Activated CD8-positive, alpha-beta T cell treated with anti-CD3 and anti-CD28 coated beads for 36 hours (primary cell): ENCODE results near the gene TMC4. TPM values are rescaled to one million over a fixed set of nuclear protein-coding genes. Genes with fewer than 3 reads are reported as not detected.
A peak's percentile ranks its signal among the peaks of the same experiment; 100 is the strongest.

Source experiments
- ATAC-seq: fragments of 200-7000 bp; cut with Tn5 transposase; one replicate; pipeline ENCODE4 v1.10.0; 2021; ENCODE audit warnings: mild to moderate bottlenecking, moderate library complexity
- CTCF ChIA-PET: fragments of 350-600 bp; sonication (Branson Sonifier 250); formaldehyde crosslinking; loops from one replicate; lab custom pipeline; 2021; ENCODE audit warnings: antibody characterized with exemption; lab: Charles Lee
- POLR2A ChIA-PET: fragments of 350-600 bp; sonication (Branson Sonifier 250); formaldehyde crosslinking; loops from one replicate; lab custom pipeline; 2021; ENCODE audit warnings: antibody characterized with exemption; lab: Charles Lee
- DNase-seq: peaks from one replicate; pipeline ENCODE4 v3.0.0-alpha.2; 2020
- H3K27ac Mint-ChIP-seq: one replicate; pipeline ENCODE4 v1.8.0; 2021; ENCODE audit warnings: mild to moderate bottlenecking, mixed read lengths
- H3K27me3 Mint-ChIP-seq: one replicate; pipeline ENCODE4 v1.8.0; 2021; ENCODE audit warnings: mixed read lengths
- H3K36me3 Mint-ChIP-seq: one replicate; pipeline ENCODE4 v1.8.0; 2021; ENCODE audit warnings: low read depth, mixed read lengths
- H3K4me1 Mint-ChIP-seq: one replicate; pipeline ENCODE4 v1.8.0; 2021; ENCODE audit warnings: low read depth, mixed read lengths
- H3K4me3 Mint-ChIP-seq: one replicate; pipeline ENCODE4 v1.8.0; 2021; ENCODE audit warnings: mild to moderate bottlenecking, moderate library complexity, mixed read lengths
- H3K9me3 Mint-ChIP-seq: one replicate; pipeline ENCODE4 v1.8.0; 2021; ENCODE audit warnings: mixed read lengths
- CTCF ChIP-seq: fragments of 200-600 bp; IDR thresholded peaks from one replicate; pipeline ENCODE4 v1.8.0; 2022; ENCODE audit warnings: antibody characterized with exemption, mild to moderate bottlenecking
- intact Hi-C: fragments of 100-400 bp; cut with micrococcal nuclease; formaldehyde crosslinking; loops from one replicate; pipeline ENCODE4 v1.10.0; 2022
- total RNA-seq, 2 experiments: library from RNA; stranded (reverse); gene quantifications; one replicate each; pipeline ENCODE4 v1.2.3, GENCODE V29; 2021

Gene TMC4
- total RNA-seq, 2 experiments from 2014 or later, result 0.54 TPM; not detected in 1

DNA sequence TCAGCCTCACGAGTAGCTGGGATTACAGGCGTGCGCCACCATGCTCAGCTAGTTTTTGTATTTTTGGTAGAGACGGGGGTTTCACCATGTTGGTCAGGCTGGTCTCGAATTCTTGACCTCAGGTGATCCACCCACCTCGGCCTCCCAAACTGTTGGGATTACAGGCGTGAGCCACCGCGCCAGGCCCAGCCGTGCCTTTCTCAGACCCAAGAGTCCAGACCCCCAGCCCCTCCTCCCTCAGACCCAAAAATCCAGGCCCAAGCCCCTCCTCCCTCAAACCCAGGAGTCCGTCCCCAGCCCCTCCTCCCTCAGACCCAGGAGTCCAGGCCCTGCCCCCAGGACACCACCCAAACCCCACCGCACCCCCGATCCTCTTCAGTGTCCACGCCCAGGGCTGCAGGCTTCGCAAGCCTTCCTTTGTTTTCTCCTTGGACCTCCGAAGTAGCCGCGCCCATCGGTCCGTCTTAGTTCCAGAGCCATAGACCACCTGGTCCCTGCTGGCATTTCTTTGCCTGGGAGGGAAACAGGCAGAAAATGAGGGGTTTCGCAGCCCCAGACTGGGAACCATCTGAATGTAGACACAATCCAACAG, 3.7 kb downstream of the TMC4 start:
- peaks cover 9% of the 10 kb centered on the region for H3K4me1 Mint-ChIP-seq
- intact Hi-C loops, result no loop called here
- ChIA-PET POLR2A (interaction anchor here (1.4 kb wide), 1 partner anchor 10 kb away, joined by 5 read pairs; the partner anchor contains the start of gene LENG1), CTCF (interaction anchor here (0.8 to 3.0 kb wide), 8 partner anchors 9 to 99 kb away, joined by 3 to 22 read pairs (median 5); partner anchors contain the start of genes LENG1 and MBOAT7)
- H3K27ac Mint-ChIP-seq, result no peak overlapping the region
- TF ChIP-seq CTCF, result no peak
- ATAC-seq (no peak), DNase-seq (no peak)
- H3K9me3 Mint-ChIP-seq, result no peaks in the 10 kb centered on the region
- H3K4me3 Mint-ChIP-seq, result no peak overlapping the region
- peaks cover 10% of the 10 kb centered on the region for H3K27me3 Mint-ChIP-seq
- H3K36me3 Mint-ChIP-seq, result no peaks in the 10 kb centered on the region

DNA sequence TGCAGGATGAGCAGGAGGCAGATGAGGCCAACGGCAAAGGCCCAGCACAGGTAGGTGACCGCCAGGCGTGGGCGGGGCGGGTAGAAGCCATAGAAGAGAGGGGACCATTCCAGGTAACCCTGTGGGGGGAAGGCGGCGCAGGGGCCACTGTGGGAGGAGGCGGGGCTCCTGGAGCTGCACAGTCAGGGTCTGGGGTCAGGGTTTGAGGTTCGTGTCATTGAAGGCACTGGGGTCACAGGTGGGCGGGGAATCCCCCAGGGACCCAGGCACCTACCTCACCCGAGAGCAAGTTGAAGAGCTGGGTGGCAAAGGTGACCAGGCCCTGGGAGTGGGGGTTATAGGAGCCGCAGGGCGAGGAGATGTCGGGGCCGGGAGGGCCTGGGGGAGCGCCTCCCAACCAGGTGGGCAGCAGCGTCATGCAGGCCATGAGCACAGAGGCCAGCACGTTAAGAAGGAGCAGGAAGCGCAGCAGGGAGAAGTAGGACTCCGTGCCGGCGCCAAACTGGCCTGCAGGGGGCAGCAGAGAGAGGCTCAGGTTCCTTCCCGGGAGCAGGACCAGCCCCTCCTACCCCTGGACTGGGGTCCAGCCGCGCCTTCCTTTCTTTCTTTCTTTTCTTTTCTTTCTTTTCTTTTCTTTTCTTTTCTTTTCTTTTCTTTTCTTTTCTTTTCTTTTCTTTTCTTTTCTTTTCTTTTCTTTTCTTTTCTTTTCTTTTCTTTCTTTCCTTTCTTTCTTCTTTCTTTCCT, 4.6 kb downstream of the TMC4 start:
- peak; percentile 83 for TF ChIP-seq CTCF
- no peaks in the 10 kb centered on the region for H3K9me3 Mint-ChIP-seq
- H3K4me1 Mint-ChIP-seq, result peaks cover 13% of the 10 kb centered on the region
- peaks cover 11% of the 10 kb centered on the region for H3K27me3 Mint-ChIP-seq
- ATAC-seq (peak; percentile 91), DNase-seq (peak; percentile 96)
- H3K27ac Mint-ChIP-seq, result no peak overlapping the region
- intact Hi-C loops, result loop anchor here (1.0 kb wide), 1 partner anchor 63 kb away; no protein-coding TSS in a partner anchor
- CTCF ChIA-PET, result interaction anchor here (0.6 to 3.0 kb wide), 8 partner anchors 10 to 100 kb away, joined by 3 to 22 read pairs (median 4); partner anchors contain the start of genes CNOT3, LENG1 and MBOAT7
- POLR2A ChIA-PET, result interaction anchor here (1.4 to 1.8 kb wide), 2 partner anchors 9 to 33 kb away, joined by 5 read pairs; partner anchors contain the start of genes LENG1 and RPS9
- no peaks in the 10 kb centered on the region for H3K36me3 Mint-ChIP-seq
- no peak overlapping the region for H3K4me3 Mint-ChIP-seq

DNA sequence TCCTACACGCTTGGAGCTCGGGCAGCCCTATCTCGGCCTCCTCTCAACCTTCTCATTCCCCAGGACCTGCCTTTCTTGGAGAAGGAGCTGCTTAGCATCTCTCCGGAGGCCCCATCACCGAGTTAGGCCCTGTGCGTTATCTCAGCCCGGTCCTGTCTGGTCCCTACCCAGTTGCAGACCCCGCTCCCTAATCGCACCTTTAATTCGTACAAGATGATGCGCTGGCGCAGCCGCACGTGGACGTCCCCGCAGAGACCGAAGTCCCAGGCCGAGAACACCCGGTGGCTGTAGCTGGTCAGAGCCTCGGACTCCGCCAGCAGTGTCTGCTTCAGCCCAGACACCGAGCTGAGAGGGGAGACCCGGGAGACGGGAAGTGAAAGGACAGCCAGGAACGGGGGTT, 7.7 kb downstream of the TMC4 start:
- DNase-seq, result no peak
- no peak for ATAC-seq
- Mint-ChIP-seq H3K36me3 (no peaks in the 10 kb centered on the region), H3K4me1 (peaks cover 35% of the 10 kb centered on the region), H3K27ac (no peak overlapping the region), H3K9me3 (no peaks in the 10 kb centered on the region), H3K27me3 (peaks cover 13% of the 10 kb centered on the region), H3K4me3 (no peak overlapping the region)
- intact Hi-C loops, result no loop called here
- ChIA-PET CTCF (interaction anchor here (0.8 kb wide), 1 partner anchor 24 kb away, joined by 3 read pairs; the partner anchor contains the start of gene MBOAT7), POLR2A (interaction anchor here (0.9 to 2.3 kb wide), 4 partner anchors 24 to 69 kb away, joined by 3 to 9 read pairs (median 3); partner anchors contain the start of gene RPS9)
- no peak for TF ChIP-seq CTCF

DNA sequence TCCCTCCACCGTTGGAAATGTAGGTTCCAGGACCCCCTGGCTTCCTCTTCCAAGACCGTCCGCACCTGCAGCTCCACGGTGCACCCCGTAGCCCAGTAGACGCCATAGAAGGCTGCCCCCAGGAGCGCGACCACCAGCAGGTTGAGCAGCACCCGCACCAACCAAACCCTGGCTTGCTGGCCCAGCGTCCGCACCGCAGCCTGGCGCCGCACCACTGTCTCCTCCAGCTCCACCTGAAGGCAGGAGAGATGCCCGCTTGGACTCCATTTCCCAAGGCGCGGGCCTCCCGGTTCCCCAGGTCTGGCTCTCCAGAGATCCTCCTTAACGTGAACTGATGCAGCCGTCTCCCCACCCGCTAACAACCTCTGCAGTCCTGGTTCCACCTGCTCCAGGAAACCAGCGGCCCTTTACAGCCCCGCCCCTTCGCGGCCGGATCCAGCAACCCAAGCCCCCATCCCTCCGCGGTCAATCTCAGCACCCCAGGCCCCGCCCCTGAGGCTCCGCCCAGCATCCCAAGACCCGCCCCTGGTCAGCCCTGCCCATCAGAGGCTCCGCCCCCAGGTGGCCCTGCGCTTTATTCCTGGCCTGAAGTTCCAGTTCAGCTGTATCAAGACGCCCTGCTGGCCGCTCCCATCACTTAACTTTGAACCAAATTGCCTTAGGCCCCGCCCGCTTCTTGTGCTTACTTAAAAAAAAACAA, 8.4 kb downstream of the TMC4 start:
- POLR2A ChIA-PET, result interaction anchor here (0.9 to 2.3 kb wide), 5 partner anchors 8 to 70 kb away, joined by 3 to 9 read pairs (median 4); partner anchors contain the start of genes PRPF31, RPS9, TFPT and TMC4
- intact Hi-C loops, result no loop called here

More for the DNA sequence above, 8.4 kb downstream of the TMC4 start:
- Mint-ChIP-seq H3K4me1 (peaks cover 35% of the 10 kb centered on the region), H3K27ac (no peak overlapping the region), H3K9me3 (no peaks in the 10 kb centered on the region), H3K36me3 (no peaks in the 10 kb centered on the region), H3K27me3 (peaks cover 13% of the 10 kb centered on the region), H3K4me3 (no peak overlapping the region)
- TF ChIP-seq CTCF, result no peak
- DNase-seq (peak; percentile 67), ATAC-seq (no peak)
- CTCF ChIA-PET, result no interaction called here
